Keratinocyte (primary cell): ENCODE results near the gene EDC4. TPM values are rescaled to one million over a fixed set of nuclear protein-coding genes. Genes with fewer than 3 reads are reported as not detected.
"Not testable (repeated sequence)": the region's sequence is repeated elsewhere in the genome, so short reads cannot be mapped to it uniquely, and the experiment has no call there.

ENCODE experiments used
- DNase-seq: peaks from one replicate; pipeline ENCODE4 v3.0.0-alpha.2; 2011; ENCODE audit warnings: low read depth, missing footprints, low spot score
- FAIRE-seq: peaks from 2 replicates; lab custom pipeline; 2011; peaks lifted over from hg19 to GRCh38; lab: Jason Lieb, UNC
- H2AFZ ChIP-seq: 2 replicates; pipeline ENCODE4 v1.6.0; 2012; ENCODE audit warnings: low read length, control low read depth, inconsistent platforms; ENCODE audit not compliant: control insufficient read depth
- H3K27ac ChIP-seq: 2 replicates; pipeline ENCODE4 v1.5.1; 2011; ENCODE audit warnings: low read length; ENCODE audit not compliant: control insufficient read depth, insufficient read depth
- H3K27me3 ChIP-seq: 3 replicates; pipeline ENCODE4 v1.6.0; 2011; ENCODE audit warnings: low read length; ENCODE audit not compliant: control insufficient read depth, insufficient read depth; ENCODE audit errors: extremely low read depth
- H3K36me3 ChIP-seq, 2 experiments: 2 replicates in 1 of 2; 3 replicates in 1 of 2; pipeline ENCODE4 v1.5.1; 2011; ENCODE audit warnings: low read length in 2 of 2, mild to moderate bottlenecking in 1 of 2; ENCODE audit not compliant: control insufficient read depth in 2 of 2, insufficient read depth in 2 of 2; ENCODE audit errors: extremely low read depth in 1 of 2
- H3K4me1 ChIP-seq: 3 replicates; pipeline ENCODE4 v1.5.1; 2011; ENCODE audit warnings: low read length; ENCODE audit not compliant: control insufficient read depth, insufficient read depth; ENCODE audit errors: extremely low read depth
- H3K4me2 ChIP-seq: 3 replicates; pipeline ENCODE4 v1.6.0; 2011; ENCODE audit warnings: low read depth, low read length; ENCODE audit not compliant: control insufficient read depth, insufficient read depth; ENCODE audit errors: extremely low read depth
- H3K4me3 ChIP-seq, 3 experiments: fragments of 200-600 bp in 1 of 3; sonication (generic) in 1 of 3; 2 replicates in 2 of 3; 3 replicates in 1 of 3; pipeline ENCODE4 v1.5.1; 2011 to 2016; ENCODE audit warnings: low read length in 3 of 3, mild to moderate bottlenecking in 3 of 3, control low read depth in 2 of 3, inconsistent platforms in 1 of 3, low read depth in 1 of 3, mixed read lengths in 1 of 3, mixed run types in 1 of 3, moderate library complexity in 1 of 3; ENCODE audit not compliant: control insufficient read depth in 2 of 3, insufficient read depth in 2 of 3; ENCODE audit errors: extremely low read depth in 1 of 3
- H3K79me2 ChIP-seq: 2 replicates; pipeline ENCODE4 v1.6.0; 2012; ENCODE audit warnings: low read length; ENCODE audit not compliant: control insufficient read depth, insufficient read depth
- H3K9ac ChIP-seq: 3 replicates; pipeline ENCODE4 v1.6.0; 2011; ENCODE audit warnings: low read length; ENCODE audit not compliant: control insufficient read depth, insufficient read depth; ENCODE audit errors: extremely low read depth
- H3K9me1 ChIP-seq: 3 replicates; pipeline ENCODE4 v1.6.0; 2011; ENCODE audit warnings: low read length; ENCODE audit not compliant: control insufficient read depth, insufficient read depth; ENCODE audit errors: extremely low read depth
- H3K9me3 ChIP-seq: 2 replicates; pipeline ENCODE4 v1.5.1; 2012; ENCODE audit warnings: low read depth, low read length; ENCODE audit not compliant: control insufficient read depth
- H4K20me1 ChIP-seq: 3 replicates; pipeline ENCODE4 v1.6.0; 2011; ENCODE audit warnings: low read length; ENCODE audit not compliant: control insufficient read depth, insufficient read depth; ENCODE audit errors: extremely low read depth
- EZH2 ChIP-seq: IDR thresholded peaks from one replicate; pipeline ENCODE4 v1.6.1; 2012; ENCODE audit warnings: inconsistent platforms, mild to moderate bottlenecking, low read length, moderate library complexity
- dilution Hi-C: fragments of 300-500 bp; cut with MboI; formaldehyde crosslinking; loops from one replicate; pipeline ENCODE4 v1.7.0; 2020; ENCODE audit warnings: low sequenced_read_pairs; ENCODE audit not compliant: extremely low pct_ligation_motif_present
- polyA plus RNA-seq, 5 experiments: library from polyadenylated mRNA; depleted of rRNA in 3 of 5; stranded (reverse) in 3 of 5; stranded (forward) in 1 of 5; unstranded in 1 of 5; fragments of >200 nt; gene quantifications; 1 replicate in 1 of 5; 2 replicates in 3 of 5; 3 replicates in 1 of 5; pipeline versions ENCODE4 v1.2.1 to v1.2.3, GENCODE V29; 2011 to 2012; ENCODE audit warnings: missing spikeins in 2 of 5, low read depth in 1 of 5, low replicate concordance in 1 of 5
- TF ChIP-seq, protein P1 (sequence below), 3 experiments: IDR thresholded peaks in 1 of 3; conservative IDR thresholded peaks in 1 of 3; optimal IDR thresholded peaks in 1 of 3; 2 replicates in 2 of 3; 3 replicates in 1 of 3; pipeline versions ENCODE3 to v1.5.1; 2011; ENCODE audit warnings: low read length in 3 of 3, mild to moderate bottlenecking in 3 of 3, moderate library complexity in 2 of 3, control low read depth in 1 of 3, inconsistent platforms in 1 of 3; ENCODE audit not compliant: insufficient read depth in 2 of 3; ENCODE audit errors: extremely low read depth in 1 of 3

The EDC4 gene
- polyA plus RNA-seq, 1 donor (not counting 4 experiments of a cell fraction or from before 2014, with no cell fraction given): 16.7 TPM

- no peaks in the 10 kb centered on the region for H3K9me3 ChIP-seq
- no peak overlapping the region for H2AFZ ChIP-seq
- peaks cover 13% of the 10 kb centered on the region for H4K20me1 ChIP-seq
- H3K4me1 ChIP-seq: peaks cover 29% of the 10 kb centered on the region
- DNase-seq (no peak), FAIRE-seq (no peak)
- H3K79me2 ChIP-seq: peaks cover 4% of the 10 kb centered on the region
- no peak overlapping the region for H3K27ac ChIP-seq
- dilution Hi-C loops: no loop called here
- TF ChIP-seq, protein P1, sequence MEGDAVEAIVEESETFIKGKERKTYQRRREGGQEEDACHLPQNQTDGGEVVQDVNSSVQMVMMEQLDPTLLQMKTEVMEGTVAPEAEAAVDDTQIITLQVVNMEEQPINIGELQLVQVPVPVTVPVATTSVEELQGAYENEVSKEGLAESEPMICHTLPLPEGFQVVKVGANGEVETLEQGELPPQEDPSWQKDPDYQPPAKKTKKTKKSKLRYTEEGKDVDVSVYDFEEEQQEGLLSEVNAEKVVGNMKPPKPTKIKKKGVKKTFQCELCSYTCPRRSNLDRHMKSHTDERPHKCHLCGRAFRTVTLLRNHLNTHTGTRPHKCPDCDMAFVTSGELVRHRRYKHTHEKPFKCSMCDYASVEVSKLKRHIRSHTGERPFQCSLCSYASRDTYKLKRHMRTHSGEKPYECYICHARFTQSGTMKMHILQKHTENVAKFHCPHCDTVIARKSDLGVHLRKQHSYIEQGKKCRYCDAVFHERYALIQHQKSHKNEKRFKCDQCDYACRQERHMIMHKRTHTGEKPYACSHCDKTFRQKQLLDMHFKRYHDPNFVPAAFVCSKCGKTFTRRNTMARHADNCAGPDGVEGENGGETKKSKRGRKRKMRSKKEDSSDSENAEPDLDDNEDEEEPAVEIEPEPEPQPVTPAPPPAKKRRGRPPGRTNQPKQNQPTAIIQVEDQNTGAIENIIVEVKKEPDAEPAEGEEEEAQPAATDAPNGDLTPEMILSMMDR (optimal IDR thresholded peaks at IDR 0.05 in 1 of 3, IDR thresholded peaks at IDR 0.05 in 1 of 3, conservative IDR thresholded peaks at IDR 0.05 in 1 of 3; ENCODE audit: extremely low read depth in 1 of 3, insufficient read depth in 2 of 3, low read length in 3 of 3): no peak
- TF ChIP-seq EZH2: no peak
- no peak overlapping the region for H3K9ac ChIP-seq
- peaks cover 11% of the 10 kb centered on the region for H3K9me1 ChIP-seq
- no peak overlapping the region for H3K4me2 ChIP-seq
- no peak overlapping the region for H3K4me3 ChIP-seq
- no peaks in the 10 kb centered on the region for H3K27me3 ChIP-seq
- H3K36me3 ChIP-seq: peaks cover 4 to 7% of the 10 kb centered on the region in 2 experiments
Measured at GRCh38 chr16:67914758-67915495, 42.1 kb downstream of the EDC4 start.

DNA sequence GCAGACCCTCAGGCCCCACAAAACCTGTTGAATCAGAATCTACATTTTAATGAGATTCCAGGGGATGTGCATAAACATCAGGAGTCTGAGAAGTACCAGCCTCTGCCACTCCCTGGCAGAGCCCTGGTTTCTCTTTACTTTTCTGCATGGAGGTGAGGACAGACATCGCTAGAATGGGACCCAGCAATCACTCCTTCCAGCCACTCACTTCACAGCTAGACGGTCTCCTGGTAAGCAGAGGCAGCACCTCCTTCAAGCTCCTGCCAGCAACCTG, 42.6 kb downstream of the EDC4 start:
- H3K27ac ChIP-seq, H3K9ac ChIP-seq, H3K79me2 ChIP-seq, H3K9me3 ChIP-seq, H3K4me3 ChIP-seq, H3K27me3 ChIP-seq, dilution Hi-C loops, DNase-seq, H3K36me3 ChIP-seq, H2AFZ ChIP-seq, H3K4me2 ChIP-seq: not testable (repeated sequence)
- Histone ChIP-seq H4K20me1 (peaks cover 14% of the 10 kb centered on the region), H3K4me1 (peaks cover 27% of the 10 kb centered on the region), H3K9me1 (peaks cover 11% of the 10 kb centered on the region)
- FAIRE-seq: peak; percentile 69
